ENCODE measurements around the gene RARB. TPM values are rescaled to one million over a fixed set of nuclear protein-coding genes. Genes with fewer than 3 reads are reported as not detected.

Gene RARB
- polyA plus RNA-seq, 4 donors: 43.7 to 136 (median 60.3) TPM

DNA sequence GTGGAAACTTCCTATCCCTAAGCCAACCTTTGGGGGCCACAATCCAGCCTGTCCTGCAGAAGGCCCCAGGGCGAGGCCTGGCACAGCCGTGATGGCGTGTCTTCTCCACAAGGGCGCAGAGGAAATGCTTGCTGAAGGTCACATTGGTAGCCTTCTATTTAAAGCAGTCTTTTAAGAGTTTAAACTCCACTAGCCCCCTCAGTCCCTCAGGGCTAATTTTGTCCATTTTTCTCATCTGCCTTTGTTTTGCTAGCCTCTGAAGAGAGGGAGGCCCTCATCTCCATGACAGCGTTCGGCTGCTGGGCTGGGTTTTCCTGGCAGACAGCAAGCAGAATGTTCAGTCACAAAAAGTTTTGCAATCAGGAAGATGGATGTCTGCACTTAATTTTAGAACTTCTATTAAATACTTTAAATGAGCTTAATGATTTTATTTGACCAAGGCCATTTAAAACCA, 40.8 kb downstream of the RARB start:
- peak in 2 of 4 donors; percentile 56 to 61 for DNase-seq (ENCODE audit: low read depth in 4 of 4, low spot score in 3 of 4)

DNA sequence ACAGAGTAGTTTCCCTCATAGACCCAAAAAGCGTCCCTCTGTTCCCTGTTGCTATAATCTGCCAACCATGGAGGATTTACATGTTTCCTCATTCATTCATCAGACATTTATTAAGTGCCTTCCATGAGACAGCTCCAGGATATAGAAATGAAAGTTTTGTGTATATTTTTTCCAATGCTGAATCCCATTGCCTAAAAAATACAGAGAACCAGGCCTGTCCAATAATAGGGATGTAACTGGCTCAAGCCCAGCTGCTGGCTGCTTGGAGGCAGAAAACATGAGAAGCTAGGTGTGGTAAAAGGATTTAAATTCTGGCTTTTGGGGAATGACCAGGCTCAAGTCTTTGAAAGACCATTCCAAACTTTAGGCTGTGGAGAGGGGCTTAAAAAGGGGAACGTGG, 41.5 kb downstream of the RARB start:
- DNase-seq (ENCODE audit: low read depth in 4 of 4, low spot score in 3 of 4): no peak

DNA sequence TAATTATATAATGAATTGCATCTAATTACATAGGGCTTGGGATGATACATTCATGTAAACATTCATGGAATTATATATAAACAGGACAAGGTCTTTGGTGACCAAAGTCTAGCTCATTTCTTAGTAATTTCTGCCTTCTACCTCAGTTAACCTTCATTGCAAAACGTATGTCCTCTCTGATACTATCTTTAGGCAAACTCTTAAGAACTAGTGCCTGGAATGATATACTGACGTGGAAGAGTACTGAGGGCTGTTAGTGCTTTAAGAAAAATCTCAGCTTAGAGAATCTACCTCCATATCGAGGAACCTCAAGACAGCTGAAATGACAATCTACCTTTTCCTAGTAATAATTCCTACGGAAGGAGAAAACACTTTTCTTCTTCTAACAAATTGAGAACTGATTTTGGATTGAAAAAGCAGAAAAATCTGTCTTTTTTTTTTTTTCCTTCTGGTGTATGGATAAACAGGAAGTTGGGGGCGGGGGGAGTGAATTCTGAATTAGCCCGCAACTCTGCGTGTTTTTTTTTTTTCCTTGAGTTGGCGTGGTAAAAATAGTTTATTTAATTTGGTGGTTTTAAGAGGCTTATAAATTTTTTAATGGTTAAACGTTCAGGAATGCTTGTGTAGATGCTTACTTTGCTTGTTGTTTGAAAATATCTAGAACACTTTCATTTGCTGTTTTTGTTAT, 43.2 kb downstream of the RARB start:
- no peak for DNase-seq (ENCODE audit: low read depth in 4 of 4, low spot score in 3 of 4)

DNA sequence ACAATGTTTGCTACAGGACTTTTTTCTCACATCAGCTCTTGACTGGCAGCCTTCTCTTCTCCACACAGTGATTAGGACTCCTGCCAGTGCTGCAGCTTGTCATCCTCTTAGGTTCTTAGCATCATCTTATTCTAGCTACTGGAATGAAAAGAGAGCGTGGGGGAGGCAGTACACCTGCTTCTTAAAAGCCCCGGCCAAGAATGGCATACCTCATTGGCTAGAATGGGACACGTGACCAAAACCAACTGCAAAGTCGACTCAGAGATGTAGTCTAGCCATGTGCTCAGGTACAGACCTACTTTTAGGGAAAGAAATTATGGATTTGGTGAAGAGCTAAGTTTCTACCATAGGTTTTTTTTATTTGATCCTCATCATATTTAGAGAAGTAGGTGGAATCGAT, 44.1 kb downstream of the RARB start:
- DNase-seq (ENCODE audit: low read depth in 4 of 4, low spot score in 3 of 4): no peak

DNA sequence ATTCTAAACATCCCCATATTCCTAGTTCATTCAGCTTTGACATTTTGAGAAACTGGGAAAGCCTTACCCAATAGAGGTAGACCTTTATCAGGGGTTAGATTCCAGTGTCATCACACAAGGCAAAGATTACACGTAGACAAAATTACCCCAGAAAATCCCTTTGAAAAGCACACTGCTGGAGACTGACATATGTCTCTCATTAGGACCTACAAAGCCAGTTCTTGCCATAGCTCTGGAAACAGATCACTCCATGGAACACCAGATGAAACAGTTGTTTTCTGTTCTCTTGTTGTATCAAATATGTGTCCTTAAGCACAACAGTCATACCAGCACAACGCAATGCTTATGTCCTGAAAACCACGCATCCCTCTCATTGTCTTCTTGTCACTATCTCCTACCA, 44.7 kb downstream of the RARB start:
- no peak for DNase-seq (ENCODE audit: low read depth in 4 of 4, low spot score in 3 of 4)

DNA sequence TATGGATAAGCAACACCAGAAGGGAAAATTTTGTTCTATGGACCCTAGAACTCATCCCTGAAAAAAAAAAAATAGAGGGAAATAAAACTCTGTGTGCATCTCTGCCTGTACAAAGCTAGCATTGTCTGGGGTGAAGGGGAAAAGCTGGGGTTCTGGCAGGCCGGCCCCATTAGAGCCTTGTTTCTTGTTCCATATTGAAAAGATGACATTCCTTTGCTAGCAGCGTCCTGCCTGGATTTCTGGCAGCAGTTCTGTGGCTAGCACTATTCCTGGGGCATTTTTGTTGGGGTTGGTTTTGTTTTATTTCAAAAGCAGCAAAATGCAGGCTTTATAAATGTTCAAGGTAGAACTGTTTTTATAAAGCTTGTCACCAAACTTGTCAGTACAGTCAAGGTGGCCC, 45.2 kb downstream of the RARB start:
- DNase-seq (ENCODE audit: low read depth in 4 of 4, low spot score in 3 of 4): no peak

DNA sequence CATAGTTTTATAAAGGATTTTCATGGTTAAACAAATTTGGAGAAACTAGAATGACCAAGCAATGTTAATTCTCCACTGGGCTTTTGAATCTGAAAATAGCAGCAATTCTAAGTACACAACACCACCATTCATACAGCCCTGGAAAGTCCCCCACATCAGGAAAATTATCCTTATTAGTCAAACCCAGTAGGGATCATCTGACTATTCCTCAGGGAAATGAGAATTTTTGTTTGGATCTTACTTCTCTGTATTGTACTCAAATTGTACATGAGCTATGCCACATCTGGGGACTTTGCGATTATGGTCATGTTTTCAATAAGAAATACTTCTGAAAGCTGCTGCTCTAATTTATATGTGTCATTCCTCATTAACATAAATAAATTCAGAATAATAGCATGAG, 46.0 kb downstream of the RARB start:
- DNase-seq (ENCODE audit: low read depth in 4 of 4, low spot score in 3 of 4): no peak

DNA sequence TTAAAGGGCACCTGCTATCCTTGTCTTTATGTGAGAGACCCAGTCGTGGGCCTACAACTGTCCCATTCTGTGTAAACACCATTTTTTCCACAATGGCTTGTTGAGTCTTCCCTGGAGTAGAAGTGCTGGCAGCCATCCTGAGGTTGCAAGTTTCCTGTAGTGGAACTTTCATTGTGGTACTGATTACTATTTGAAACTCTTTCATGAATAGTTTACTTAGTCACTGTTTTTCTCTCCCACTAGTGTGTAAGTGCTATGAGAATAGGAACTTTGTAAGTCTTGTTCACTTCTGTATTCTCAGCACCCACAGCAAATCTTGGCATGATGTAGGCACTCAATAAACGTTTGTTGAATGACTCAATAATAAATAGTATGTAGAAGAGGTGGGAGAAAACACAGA, 48.6 kb downstream of the RARB start:
- no peak for DNase-seq (ENCODE audit: low read depth in 4 of 4, low spot score in 3 of 4)

DNA sequence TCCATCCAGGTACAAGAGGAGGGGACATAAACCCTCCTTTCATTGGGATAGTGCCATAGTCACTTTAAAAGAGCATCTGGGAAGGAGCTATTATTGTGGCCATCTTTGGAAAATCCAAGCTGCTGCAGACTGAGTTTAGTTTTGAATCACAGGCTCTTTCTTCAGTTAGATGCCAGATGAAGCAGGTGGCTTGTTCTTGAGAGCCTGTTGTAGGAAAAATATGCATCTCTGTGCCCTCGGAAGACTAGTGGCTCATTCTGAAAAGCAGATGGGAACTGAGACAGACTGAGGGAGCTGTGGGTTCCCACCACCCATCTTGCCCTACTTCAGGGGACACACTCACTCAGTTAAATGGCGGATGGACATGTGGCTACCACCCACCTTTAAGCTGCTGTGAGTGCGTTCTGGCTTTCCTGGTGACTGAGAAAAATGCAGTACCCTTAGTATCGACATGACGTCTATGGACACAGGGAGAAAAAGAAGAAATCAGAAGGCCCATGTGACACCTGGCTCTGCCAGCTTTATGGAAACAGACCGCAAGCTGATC, 50.2 kb downstream of the RARB start:
- DNase-seq (ENCODE audit: low read depth in 4 of 4, low spot score in 3 of 4): no peak

DNA sequence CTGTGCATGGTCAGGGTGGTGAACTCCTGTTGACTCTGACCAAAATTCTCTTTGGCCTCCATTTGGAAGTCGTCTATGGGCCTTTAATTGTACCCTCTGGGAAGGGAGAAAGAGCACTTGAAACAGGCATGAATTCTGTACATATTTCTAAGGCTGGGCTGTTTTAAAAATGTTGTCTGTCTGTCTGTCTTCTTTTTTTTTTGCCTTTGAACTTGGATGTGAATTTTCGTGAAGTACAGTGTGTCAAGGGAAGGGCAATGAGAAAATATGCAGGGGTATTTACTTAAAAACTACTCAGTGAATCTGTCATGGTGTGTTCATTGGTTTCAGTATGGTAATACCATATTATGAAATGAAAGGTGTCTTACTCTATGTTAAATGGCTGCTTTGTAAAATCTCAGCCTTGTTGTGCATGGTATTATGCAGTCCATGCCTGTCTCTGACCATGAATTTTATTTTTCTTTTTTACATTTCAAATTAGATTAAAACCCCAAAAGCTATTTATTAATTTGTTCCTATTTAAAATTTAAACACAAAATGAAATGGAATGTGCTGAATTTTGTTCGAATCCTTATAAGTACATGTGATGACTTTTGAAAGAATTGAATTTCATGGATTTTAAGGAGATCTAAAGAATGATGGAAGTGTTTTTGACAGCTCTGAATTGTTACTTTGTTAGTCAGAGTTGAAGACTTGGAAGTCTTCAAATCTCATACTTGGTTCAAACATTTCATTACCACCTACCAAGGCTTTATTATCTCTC, 51.1 kb downstream of the RARB start:
- no peak for DNase-seq (ENCODE audit: low read depth in 4 of 4, low spot score in 3 of 4)

DNA sequence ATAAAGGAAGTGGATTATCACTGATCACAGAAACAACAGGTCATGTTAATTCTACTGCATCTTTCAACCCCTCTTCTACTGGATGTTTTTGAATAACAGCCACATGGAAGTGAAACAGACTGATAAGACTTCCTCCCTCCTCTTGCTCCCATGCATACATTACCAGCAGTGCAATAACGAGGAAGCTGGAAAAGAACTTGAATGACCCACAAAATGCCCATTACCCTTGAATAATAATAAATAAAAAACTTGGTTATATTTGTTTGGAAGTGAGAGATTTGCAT, 51.6 kb downstream of the RARB start:
- DNase-seq (ENCODE audit: low read depth in 4 of 4, low spot score in 3 of 4): no peak

DNA sequence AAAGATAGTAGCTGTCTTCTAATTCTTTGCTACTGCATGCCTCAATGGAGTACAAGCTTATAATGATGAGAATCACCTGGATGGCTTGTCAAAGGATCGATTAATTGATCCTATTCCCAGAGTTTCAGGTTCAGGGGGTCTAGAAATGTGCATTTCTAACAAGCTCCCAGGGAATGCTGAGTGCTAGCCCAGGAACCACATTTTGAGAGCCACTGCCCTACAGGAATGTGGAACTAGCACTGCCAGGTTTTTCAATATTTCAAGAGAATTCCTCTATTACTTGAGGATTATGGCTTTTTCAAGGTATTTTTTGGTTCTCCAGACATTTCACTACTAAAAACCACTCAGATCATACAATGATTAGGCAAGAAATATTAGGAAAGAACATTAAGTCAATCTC, 52.7 kb downstream of the RARB start:
- DNase-seq (ENCODE audit: low read depth in 4 of 4, low spot score in 3 of 4): no peak

DNA sequence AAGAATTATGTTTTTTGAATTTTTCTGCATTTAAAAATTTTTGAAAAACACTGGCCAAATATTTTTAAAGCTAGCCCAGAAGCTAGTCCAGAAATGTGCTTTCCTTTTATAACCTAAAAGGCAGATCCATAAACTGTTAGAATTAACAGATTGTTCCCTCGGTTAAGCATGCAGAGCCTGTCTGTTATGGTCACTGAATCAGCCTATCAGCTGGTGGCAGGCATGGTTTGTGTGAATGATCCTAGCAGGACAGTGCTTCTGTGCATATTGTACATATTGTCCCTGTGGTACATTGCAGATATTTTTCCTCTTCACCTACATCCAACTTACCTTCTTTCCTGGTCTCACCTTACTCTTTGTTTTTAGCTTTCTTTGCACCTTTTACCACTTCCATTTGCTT, 53.3 kb downstream of the RARB start:
- DNase-seq (ENCODE audit: low read depth in 4 of 4, low spot score in 3 of 4): no peak

DNA sequence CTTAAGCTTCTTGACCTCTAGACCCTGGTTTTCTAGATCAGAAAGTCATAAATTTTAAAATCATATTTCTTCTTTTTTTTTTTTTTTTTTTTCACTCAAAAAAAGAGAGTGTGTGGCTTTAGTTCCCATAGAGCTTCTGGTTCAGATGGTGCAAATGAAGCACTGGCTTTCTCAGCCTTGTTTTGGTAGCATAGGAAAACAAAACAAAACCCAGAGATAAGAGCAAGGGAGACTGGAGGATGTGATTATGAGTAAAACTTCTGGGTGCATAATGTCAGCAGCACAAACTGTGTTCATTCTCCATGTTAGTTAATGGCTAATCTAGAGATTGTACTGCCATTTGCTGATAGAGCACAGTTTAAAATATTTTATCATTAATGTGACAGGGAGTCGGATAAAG, 55.4 kb downstream of the RARB start:
- DNase-seq (ENCODE audit: low read depth in 4 of 4, low spot score in 3 of 4): no peak

DNA sequence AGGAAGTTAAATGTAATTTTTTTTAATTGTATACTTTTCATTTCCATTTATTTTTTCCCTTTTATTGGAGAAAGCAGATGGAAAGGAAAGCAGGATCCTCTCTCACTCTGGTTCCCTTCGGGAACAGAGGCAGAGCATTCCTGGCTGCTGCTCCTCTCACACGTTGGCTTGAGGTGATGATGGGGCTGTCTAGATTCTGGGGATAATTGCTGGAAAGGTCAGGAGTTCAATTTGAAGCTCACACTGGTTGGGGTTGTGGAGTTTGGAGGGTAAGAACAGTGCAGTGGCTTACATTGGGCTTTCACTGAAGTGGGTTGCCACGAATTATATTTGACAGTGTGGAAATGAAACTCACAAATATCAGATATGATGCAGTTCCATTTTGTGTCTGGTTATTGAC, 57.6 kb downstream of the RARB start:
- DNase-seq (ENCODE audit: low read depth in 4 of 4, low spot score in 3 of 4): no peak

DNA sequence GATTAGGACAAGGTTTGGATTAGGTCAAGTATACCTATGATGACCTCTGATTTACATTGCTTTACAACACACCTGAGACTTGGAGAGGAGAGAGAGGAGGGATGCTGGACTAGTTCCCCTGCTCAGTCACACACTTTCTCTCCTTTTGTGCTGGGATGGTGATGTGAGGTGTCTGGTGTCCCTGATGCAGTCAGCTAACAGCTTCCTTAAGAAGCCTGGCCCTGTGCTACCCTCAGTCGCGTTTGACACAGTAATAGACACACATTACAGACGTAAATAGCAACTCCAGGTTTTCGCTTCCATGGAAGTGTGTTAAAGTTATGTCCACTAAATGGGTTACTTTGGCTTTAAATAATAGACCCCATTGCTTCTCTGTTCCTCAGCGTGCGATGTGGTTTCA, 58.9 kb downstream of the RARB start:
- DNase-seq (ENCODE audit: low read depth in 4 of 4, low spot score in 3 of 4): no peak

DNA sequence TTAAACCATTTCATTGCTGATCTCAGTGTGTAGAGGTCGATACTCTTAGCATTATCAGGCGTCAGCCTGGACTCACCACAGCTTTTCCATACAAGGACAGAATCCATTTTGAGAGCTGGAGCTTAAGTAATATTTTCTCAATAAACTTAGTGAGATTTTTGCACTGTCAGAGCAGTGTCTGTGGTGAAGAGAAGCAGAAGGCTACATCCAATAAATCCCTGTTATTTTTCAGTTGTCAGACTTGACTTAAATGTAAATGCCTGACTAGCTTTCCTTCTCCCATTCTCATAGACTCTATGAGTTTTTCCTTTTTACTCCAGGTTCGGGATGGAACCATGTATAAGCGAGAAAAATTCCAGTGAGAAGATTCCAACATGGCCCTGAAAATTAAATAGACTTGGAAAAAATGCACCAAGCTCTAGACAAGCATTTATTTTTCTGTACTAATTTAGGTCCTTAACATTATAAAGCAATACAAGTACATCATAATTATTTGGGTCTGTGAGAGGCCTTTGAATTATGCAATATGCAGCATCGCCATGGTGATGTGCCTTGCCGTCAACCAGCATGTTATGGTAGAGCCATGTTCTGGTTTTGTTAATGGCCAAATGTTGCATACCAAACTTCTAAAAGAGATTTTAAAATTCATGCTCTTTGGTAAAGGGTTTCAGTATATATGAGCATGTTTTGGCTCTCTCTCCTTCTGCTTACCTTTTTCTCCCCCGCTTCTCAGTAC, 62.0 kb downstream of the RARB start:
- no peak for DNase-seq (ENCODE audit: low read depth in 4 of 4, low spot score in 3 of 4)

DNA sequence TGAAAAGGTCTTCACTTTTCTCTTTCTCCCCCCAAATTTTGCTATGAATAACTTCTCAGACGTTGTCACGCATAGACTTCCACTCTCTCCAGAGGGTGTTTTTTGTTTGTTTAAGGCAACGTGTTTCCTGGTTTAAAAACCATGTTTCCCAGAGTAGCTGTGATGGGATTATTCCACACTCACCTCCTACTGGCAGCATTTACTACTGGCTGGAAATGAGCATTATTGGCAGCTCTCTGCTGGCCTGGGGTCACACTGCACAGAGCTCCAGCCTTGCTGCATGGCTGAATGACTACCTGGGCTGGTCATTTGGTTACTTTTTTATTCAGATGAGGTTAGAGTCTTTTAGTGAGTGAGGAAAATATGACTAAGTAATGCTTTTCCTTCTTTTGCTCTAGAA, 65.2 kb downstream of the RARB start:
- no peak for DNase-seq (ENCODE audit: low read depth in 4 of 4, low spot score in 3 of 4)

DNA sequence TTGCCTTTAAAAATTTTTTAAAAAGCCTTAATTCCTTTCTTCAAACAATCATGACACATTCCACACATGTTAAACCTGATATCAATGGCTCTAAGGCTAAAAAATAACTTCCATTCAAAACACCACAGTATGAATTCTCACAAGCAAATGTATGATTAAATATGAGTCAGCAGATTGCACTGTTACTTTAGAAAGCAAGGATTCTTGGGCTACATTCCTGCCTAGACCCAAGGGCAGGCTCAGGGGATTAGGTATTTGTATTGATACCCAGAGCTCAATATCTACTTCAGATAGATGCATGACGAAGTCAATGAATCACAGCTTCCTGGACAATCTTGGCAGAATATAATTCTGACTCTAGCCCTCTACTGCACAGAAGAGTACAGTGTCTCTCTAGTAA, 65.7 kb downstream of the RARB start:
- no peak for DNase-seq (ENCODE audit: low read depth in 4 of 4, low spot score in 3 of 4)

DNA sequence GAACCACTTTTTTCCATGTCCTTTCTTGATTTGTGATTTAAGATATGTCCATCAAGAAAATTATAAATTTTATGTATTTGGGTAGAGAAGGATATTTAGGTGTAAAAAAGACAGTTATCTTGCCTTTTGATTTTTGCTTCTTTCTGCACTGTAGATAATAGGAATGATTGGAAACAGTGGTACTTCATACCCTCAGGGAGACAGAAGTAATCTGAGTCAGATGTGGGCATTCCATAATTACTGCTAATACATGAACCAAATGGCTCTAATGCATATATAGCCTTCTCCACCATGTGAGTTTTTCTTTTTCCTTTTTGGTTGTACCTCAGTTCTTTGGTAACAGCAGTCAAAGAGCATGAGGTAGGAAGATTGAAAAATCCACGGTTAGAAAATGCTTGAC, 67.2 kb downstream of the RARB start:
- DNase-seq (ENCODE audit: low read depth in 4 of 4, low spot score in 3 of 4): no peak

DNA sequence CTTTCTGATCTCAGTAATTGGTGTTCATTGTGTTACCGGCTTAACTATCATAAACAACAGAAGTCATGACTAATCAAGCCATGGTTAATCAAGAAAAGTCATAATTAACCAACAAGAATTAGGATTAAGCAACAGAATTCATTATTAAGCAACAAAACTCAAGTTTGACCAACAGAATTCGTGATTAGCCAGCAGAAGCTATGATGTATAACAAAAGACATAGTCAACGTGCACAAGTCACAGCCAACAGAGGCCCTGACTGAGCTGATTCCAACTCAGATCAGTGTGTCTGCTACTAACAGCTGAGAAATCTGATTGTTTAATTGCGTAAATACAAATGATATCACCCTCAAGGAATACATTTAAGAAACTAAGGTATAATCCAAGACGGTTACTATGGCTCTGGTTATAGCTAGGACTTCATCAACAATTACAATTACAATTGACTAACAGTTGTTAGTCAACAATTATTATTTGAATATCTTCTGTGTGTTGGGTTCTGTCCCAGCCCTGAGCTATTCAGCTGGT, 67.7 kb downstream of the RARB start:
- no peak for DNase-seq (ENCODE audit: low read depth in 4 of 4, low spot score in 3 of 4)
